T-cell (primary cell): ENCODE results near the gene PCNX3. TPM values are rescaled to one million over a fixed set of nuclear protein-coding genes. Genes with fewer than 3 reads are reported as not detected.

Experiments
- ATAC-seq, 4 experiments: fragments of 200-7000 bp in 3 of 4; fragments of 150-1000 bp in 1 of 4; cut with Tn5 transposase; replicated peaks in 1 of 4; 1 replicate in 3 of 4; 2 replicates in 1 of 4; pipeline ENCODE4 v1.10.0; 2021; ENCODE audit warnings: moderate library complexity in 3 of 4, mild to moderate bottlenecking in 2 of 4, moderate number of reproducible peaks in 1 of 4
- CTCF ChIA-PET, 2 donors: fragments of 300-600 bp; sonication (Branson Sonifier 250); formaldehyde crosslinking; loops; one replicate each; lab custom pipeline; 2022; ENCODE audit warnings: antibody characterized with exemption in 2 of 2; lab: Charles Lee
- POLR2A ChIA-PET, 2 donors: fragments of 300-600 bp; sonication (Branson Sonifier 250); formaldehyde crosslinking; loops; one replicate each; lab custom pipeline; 2022; ENCODE audit warnings: antibody characterized with exemption in 2 of 2; lab: Charles Lee
- DNase-seq, 35 experiments: peaks; one replicate each; pipeline versions ENCODE4 v3.0.0 to v3.0.0-alpha.2; 2013 to 2023
- H3K27ac ChIP-seq: one replicate; pipeline ENCODE4 v1.5.1; 2013; ENCODE audit warnings: low read length
- H3K27me3 ChIP-seq, 2 experiments: replicated peaks in 1 of 2; 1 replicate in 1 of 2; 2 replicates in 1 of 2; pipeline versions ENCODE4 v1.6.1 to v1.7.0; 2013; ENCODE audit warnings: low read length in 1 of 2, mixed read lengths in 1 of 2; ENCODE audit not compliant: control insufficient read depth in 2 of 2, insufficient read depth in 2 of 2; ENCODE audit errors: extremely low read depth in 1 of 2
- H3K36me3 ChIP-seq, 2 donors: 1 replicate in 1 of 2; 2 replicates in 1 of 2; pipeline versions ENCODE4 v1.6.1 to v1.7.0; 2013; ENCODE audit warnings: low read length in 1 of 2; ENCODE audit not compliant: control insufficient read depth in 2 of 2, insufficient read depth in 1 of 2; ENCODE audit errors: extremely low read depth in 1 of 2
- H3K4me1 ChIP-seq, 2 experiments: 1 replicate in 1 of 2; 2 replicates in 1 of 2; pipeline versions ENCODE4 v1.6.1 to v1.7.0; 2013; ENCODE audit warnings: low read length in 2 of 2, mixed read lengths in 1 of 2; ENCODE audit not compliant: insufficient read depth in 2 of 2, control insufficient read depth in 1 of 2; ENCODE audit errors: extremely low read depth in 1 of 2
- H3K4me3 ChIP-seq, 2 donors: 1 replicate in 1 of 2; 2 replicates in 1 of 2; pipeline versions ENCODE4 v1.5.1 to v1.7.0; 2013; ENCODE audit warnings: mild to moderate bottlenecking in 2 of 2, low read length in 1 of 2, moderate library complexity in 1 of 2; ENCODE audit not compliant: control insufficient read depth in 1 of 2; ENCODE audit errors: extremely low read depth in 1 of 2
- H3K9me3 ChIP-seq: 2 replicates; pipeline ENCODE4 v1.7.0; 2013
- H3K27ac Mint-ChIP-seq, 2 donors: one replicate each; pipeline ENCODE4 v1.8.0; 2020 to 2021; ENCODE audit warnings: mild to moderate bottlenecking in 2 of 2, mixed read lengths in 2 of 2
- H3K27me3 Mint-ChIP-seq, 2 donors: one replicate each; pipeline ENCODE4 v1.8.0; 2021 to 2022; ENCODE audit warnings: mixed read lengths in 2 of 2
- H3K36me3 Mint-ChIP-seq: one replicate; pipeline ENCODE4 v1.8.0; 2021; ENCODE audit warnings: mixed read lengths
- H3K4me1 Mint-ChIP-seq, 3 donors: one replicate each; pipeline ENCODE4 v1.8.0; 2020 to 2022; ENCODE audit warnings: mixed read lengths in 3 of 3, mild to moderate bottlenecking in 1 of 3
- H3K4me3 Mint-ChIP-seq, 3 donors: one replicate each; pipeline ENCODE4 v1.8.0; 2020 to 2022; ENCODE audit warnings: mild to moderate bottlenecking in 3 of 3, mixed read lengths in 3 of 3, moderate library complexity in 3 of 3
- H3K9me3 Mint-ChIP-seq, 3 donors: one replicate each; pipeline ENCODE4 v1.8.0; 2020 to 2022; ENCODE audit warnings: mixed read lengths in 3 of 3
- WGBS: methylation state at CpG from one replicate; pipeline ENCODE4 v1.1.5; 2013; ENCODE audit warnings: missing lambda C conversion rate; ENCODE audit not compliant: insufficient coverage; 5-methylcytosine and 5-hydroxymethylcytosine counted together
- total RNA-seq, 35 experiments: library from RNA in 6 of 35; stranded (reverse) in 6 of 35; fragments of 120-200 nt in 1 of 35; gene quantifications; one replicate each; pipeline versions ENCODE4 v1.2.1 to v1.2.4 and lab custom pipeline; 2013 to 2026

Gene PCNX3
- total RNA-seq, 5 donors from 2014 or later (not counting 1 experiment from before 2014, with no cell fraction given), result 54.2 to 74.7 (median 66.8) TPM

DNA sequence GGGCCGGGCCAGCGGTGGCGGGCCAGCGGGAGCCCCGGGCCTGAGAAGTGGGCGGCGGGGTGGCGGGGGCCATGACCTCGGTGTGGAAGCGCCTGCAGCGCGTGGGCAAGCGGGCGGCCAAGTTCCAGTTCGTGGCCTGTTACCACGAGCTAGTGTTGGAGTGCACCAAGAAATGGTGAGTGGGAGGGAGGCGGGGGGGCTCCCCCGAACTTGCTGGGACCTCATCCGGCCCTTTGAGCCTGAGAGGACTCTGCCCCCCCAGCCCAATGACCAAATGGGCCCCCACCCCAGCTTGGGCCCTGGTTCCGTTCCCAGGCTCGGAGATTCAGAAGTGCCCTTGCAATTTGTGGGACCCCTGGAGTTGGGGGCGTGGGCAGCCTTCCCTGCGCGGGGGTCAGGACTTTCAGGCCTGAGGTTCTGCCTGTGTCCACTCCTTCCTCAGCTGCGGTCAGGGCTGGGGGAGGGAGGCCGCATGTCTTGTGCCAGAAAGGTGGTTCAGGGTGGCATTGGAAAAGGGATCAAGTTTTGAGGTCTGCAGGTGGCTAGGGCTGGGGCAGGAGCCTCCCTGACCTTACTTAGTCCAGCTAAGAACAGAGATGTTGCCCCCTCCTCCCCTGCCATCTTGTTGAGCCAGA lies 39.2 kb upstream of the PCNX3 start:
- peak overlapping the region; percentile 86 for H3K27ac Mint-ChIP-seq
- H3K36me3 Mint-ChIP-seq, result peaks cover 12% of the 10 kb centered on the region
- peaks cover 48 to 58% (median 51%) of the 10 kb centered on the region in 3 donors for H3K4me1 Mint-ChIP-seq
- peak overlapping the region; percentile 43 for H3K27ac ChIP-seq
- H3K36me3 ChIP-seq, result peaks cover 10 to 27% of the 10 kb centered on the region in 2 donors
- H3K9me3 Mint-ChIP-seq, result no peaks in the 10 kb centered on the region
- ATAC-seq (peak in 1 of 4 experiments; percentile 0), DNase-seq (no peak)
- H3K4me1 ChIP-seq, result peaks cover 25 to 68% of the 10 kb centered on the region in 2 experiments
- ChIA-PET POLR2A (interaction anchor here (0.5 to 0.7 kb wide), 2 partner anchors 10 to 30 kb away, joined by 3 to 4 read pairs; no protein-coding TSS in a partner anchor), CTCF (interaction anchor here (0.5 to 1.8 kb wide), 8 partner anchors 10 to 69 kb away, joined by 3 to 7 read pairs (median 4); partner anchors contain the start of gene PCNX3 (in 1 of the 2))
- WGBS, result 2% methylated on average over 21 of the region's 26 CpGs
- no peaks in the 10 kb centered on the region for H3K9me3 ChIP-seq
- no peaks in the 10 kb centered on the region for H3K27me3 ChIP-seq
- peak overlapping the region; percentile 80 to 98 (median 84) for H3K4me3 Mint-ChIP-seq
- H3K27me3 Mint-ChIP-seq, result no peaks in the 10 kb centered on the region
- peak overlapping the region; percentile 73 to 78 for H3K4me3 ChIP-seq

DNA sequence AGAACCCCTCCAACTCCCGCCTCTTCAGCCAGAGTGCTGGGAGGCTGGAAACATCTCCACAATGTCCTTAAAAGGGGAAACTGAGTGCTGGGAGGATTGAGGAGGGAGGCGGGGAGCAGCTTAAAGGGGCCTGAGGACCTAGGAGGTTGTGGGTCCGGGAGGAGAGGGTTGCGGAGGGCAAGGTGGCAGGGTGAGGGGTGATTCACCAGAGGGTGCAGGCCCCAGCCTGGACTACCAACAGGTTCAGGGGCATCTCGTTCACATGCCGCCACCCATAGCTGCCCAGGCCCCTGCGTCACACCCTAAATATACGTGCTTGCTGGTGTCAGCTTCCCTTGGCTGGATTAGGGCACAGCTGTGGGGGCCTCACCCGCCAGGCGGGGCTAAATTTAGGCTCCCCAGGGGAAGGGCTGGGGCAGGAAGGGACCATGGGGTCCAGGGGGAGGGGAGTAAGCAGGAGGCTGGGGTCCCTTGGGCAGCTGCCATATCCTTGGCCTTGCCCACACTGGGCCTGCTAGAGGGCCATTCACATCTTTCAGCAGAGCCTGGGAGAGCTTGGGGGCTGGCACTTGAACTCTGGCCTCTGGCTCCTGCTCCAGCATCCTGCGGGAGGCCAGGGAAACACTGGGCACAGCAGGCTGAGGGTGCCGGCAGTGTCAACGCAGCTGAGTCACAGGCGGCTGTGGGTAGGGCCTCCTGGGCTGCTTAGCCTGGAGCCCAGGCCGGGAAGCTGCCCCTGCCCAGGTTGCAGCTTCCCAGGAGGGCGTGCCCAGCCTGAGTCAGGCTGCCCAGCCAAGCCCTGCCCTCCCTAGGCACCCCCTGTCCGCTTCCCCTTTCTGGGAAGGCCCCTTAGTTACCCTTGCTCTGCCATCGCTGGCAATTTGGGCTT lies 38.5 kb upstream of the PCNX3 start:
- peaks cover 10 to 34% of the 10 kb centered on the region in 2 donors for H3K36me3 ChIP-seq
- ATAC-seq, result no peak
- peaks cover 41 to 50% (median 45%) of the 10 kb centered on the region in 3 donors for H3K4me1 Mint-ChIP-seq
- peak in 6 of 35 experiments; percentile 22 to 52 (median 35) for DNase-seq
- no peaks in the 10 kb centered on the region for H3K27me3 ChIP-seq
- H3K36me3 Mint-ChIP-seq, result peaks cover 12% of the 10 kb centered on the region
- WGBS, result 27% methylated on average over 16 of the region's 18 CpGs
- H3K27ac Mint-ChIP-seq, result peak overlapping the region; percentile 86 to 88
- peak overlapping the region; percentile 43 for H3K27ac ChIP-seq
- peak overlapping the region; percentile 80 to 98 (median 84) for H3K4me3 Mint-ChIP-seq
- POLR2A ChIA-PET, result interaction anchor here in 1 of 2 donors (0.6 kb wide), 1 partner anchor 10 kb away, joined by 7 read pairs; no protein-coding TSS in a partner anchor
- no peaks in the 10 kb centered on the region for H3K9me3 Mint-ChIP-seq
- H3K4me1 ChIP-seq, result peaks cover 17 to 61% of the 10 kb centered on the region in 2 experiments
- CTCF ChIA-PET, result interaction anchor here (0.5 to 1.8 kb wide), 6 partner anchors 11 to 70 kb away, joined by 3 to 6 read pairs (median 4); no protein-coding TSS in a partner anchor
- no peaks in the 10 kb centered on the region for H3K27me3 Mint-ChIP-seq
- H3K9me3 ChIP-seq, result no peaks in the 10 kb centered on the region
- peak overlapping the region; percentile 73 to 78 for H3K4me3 ChIP-seq

DNA sequence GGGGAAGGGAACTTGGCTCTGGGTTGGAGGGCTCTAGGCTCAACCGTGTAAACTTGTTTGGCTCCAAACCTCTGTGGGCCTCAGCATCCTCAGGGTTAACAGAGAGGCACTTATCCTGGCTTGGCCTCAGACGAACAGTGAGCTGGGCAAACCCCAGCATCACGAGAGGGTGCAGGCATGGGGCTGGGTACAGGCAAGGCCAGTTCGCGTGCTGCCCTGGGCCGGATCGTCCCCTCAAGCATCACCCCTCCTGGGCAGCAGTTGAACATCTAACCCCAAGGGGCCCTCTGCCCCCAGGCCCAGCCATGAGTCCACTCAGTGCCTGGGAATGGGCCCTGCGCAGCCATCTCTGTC lies 37.8 kb upstream of the PCNX3 start:
- H3K27ac Mint-ChIP-seq, result peak overlapping the region; percentile 76 to 88
- no peaks in the 10 kb centered on the region for H3K9me3 Mint-ChIP-seq
- H3K4me3 Mint-ChIP-seq, result peak overlapping the region; percentile 26 to 98 (median 60)
- WGBS, result 67% methylated on average over 8 of the region's 8 CpGs
- DNase-seq, result no peak
- ChIA-PET POLR2A (no interaction called here), CTCF (interaction anchor here in 1 of 2 donors (0.5 to 1.8 kb wide), 3 partner anchors 10 to 58 kb away, joined by 4 to 6 read pairs (median 4); no protein-coding TSS in a partner anchor)
- Histone ChIP-seq H3K4me1 (peaks cover 17 to 58% of the 10 kb centered on the region in 2 experiments), H3K9me3 (no peaks in the 10 kb centered on the region), H3K27ac (peak overlapping the region; percentile 43), H3K4me3 (peak overlapping the region; percentile 73 to 78), H3K27me3 (no peaks in the 10 kb centered on the region), H3K36me3 (peaks cover 10 to 40% of the 10 kb centered on the region in 2 donors)
- peaks cover 12% of the 10 kb centered on the region for H3K36me3 Mint-ChIP-seq
- H3K27me3 Mint-ChIP-seq, result no peaks in the 10 kb centered on the region
- no peak for ATAC-seq
- peaks cover 39 to 48% (median 46%) of the 10 kb centered on the region in 3 donors for H3K4me1 Mint-ChIP-seq

DNA sequence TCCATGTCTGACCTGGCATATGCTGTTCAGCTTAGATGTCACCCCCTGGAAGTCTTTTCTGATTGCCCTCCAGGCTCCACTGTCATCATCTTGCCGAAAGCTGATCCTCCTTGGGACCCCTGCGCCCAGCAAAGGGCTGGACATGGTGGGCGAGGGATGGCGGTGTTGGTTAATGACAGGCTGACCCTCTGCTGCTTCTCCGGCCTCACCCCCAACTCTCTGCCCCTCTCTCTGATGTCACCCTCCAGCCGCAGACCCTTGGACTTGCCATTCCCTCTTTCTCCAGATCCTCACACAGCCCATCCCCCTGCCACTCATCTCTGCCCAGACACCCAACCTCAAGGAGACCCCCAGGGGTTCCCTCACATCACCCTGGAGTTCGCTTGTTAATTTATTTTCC lies 37.4 kb upstream of the PCNX3 start:
- no peaks in the 10 kb centered on the region for H3K27me3 Mint-ChIP-seq
- no peaks in the 10 kb centered on the region for H3K9me3 Mint-ChIP-seq
- ChIA-PET CTCF (interaction anchor here in 1 of 2 donors (0.5 to 1.8 kb wide), 3 partner anchors 10 to 58 kb away, joined by 4 to 6 read pairs (median 4); no protein-coding TSS in a partner anchor), POLR2A (no interaction called here)
- peak overlapping the region; percentile 41 to 98 (median 61) for H3K4me3 Mint-ChIP-seq
- no peak overlapping the region for H3K27ac ChIP-seq
- ATAC-seq, result no peak
- H3K4me1 Mint-ChIP-seq, result peaks cover 37 to 47% (median 46%) of the 10 kb centered on the region in 3 donors
- H3K27me3 ChIP-seq, result no peaks in the 10 kb centered on the region
- peaks cover 10 to 42% of the 10 kb centered on the region in 2 donors for H3K36me3 ChIP-seq
- 95% methylated on average over 7 of the region's 7 CpGs for WGBS
- peaks cover 17 to 55% of the 10 kb centered on the region in 2 experiments for H3K4me1 ChIP-seq
- H3K9me3 ChIP-seq, result no peaks in the 10 kb centered on the region
- peak overlapping the region; percentile 76 to 88 for H3K27ac Mint-ChIP-seq
- peaks cover 15% of the 10 kb centered on the region for H3K36me3 Mint-ChIP-seq
- no peak for DNase-seq
- H3K4me3 ChIP-seq, result peak overlapping the region in 1 of 2 donors; percentile 78

DNA sequence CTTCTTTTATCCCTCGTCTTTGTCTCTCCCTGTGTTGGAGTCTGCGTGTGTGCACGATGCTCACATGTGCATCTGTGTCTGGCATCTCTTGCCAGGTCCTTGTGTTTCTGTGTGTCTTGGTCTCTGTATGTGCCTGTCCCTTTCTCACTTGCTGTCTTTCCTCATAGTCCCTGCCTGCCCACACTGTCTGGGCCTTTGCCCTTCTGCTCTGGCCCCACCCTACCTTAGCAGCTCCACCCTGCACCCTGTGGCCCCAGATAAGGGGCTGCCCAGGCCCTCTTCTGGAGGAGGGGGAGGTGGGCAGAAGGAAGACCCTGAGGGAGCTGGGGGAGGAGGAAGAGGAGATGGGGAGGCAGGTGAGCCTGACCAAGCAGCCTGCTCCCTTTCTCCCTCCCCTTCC lies 36.9 kb upstream of the PCNX3 start:
- WGBS, result 80% methylated on average over 2 of the region's 3 CpGs
- DNase-seq (no peak), ATAC-seq (no peak)
- peaks cover 18% of the 10 kb centered on the region for H3K36me3 Mint-ChIP-seq
- no peaks in the 10 kb centered on the region for H3K9me3 Mint-ChIP-seq
- H3K4me3 Mint-ChIP-seq, result peak overlapping the region; percentile 41 to 98 (median 61)
- no peaks in the 10 kb centered on the region for H3K9me3 ChIP-seq
- H3K27me3 ChIP-seq, result no peaks in the 10 kb centered on the region
- ChIA-PET POLR2A (no interaction called here), CTCF (no interaction called here)
- H3K4me1 ChIP-seq, result peaks cover 14 to 50% of the 10 kb centered on the region in 2 experiments
- no peaks in the 10 kb centered on the region for H3K27me3 Mint-ChIP-seq
- H3K4me1 Mint-ChIP-seq, result peaks cover 37 to 46% (median 44%) of the 10 kb centered on the region in 3 donors
- H3K27ac ChIP-seq, result no peak overlapping the region
- H3K27ac Mint-ChIP-seq, result peak overlapping the region; percentile 76 to 88
- H3K36me3 ChIP-seq, result peaks cover 13 to 45% of the 10 kb centered on the region in 2 donors
- no peak overlapping the region for H3K4me3 ChIP-seq

DNA sequence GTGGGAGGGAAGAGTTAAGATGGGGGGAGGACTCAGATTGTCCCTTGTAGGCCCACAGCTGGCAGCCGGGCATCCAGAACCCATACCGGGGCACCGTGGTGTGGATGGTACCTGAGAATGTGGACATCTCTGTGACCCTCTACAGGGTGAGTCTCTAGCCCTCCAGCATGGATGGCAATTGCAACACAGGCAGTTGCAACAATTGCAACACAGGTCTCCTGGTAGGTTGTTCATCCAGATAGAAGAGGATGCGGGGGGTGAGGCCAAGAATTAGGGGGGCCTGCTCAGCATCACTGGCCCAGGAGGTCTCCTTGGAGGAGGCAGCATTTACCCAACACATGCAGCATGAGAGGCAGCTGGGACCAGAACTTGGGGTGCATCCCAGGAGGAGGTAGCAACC lies 36.3 kb upstream of the PCNX3 start:
- H3K27me3 Mint-ChIP-seq, result no peaks in the 10 kb centered on the region
- no peak overlapping the region for H3K4me3 Mint-ChIP-seq
- no CpG with 5 or more reads among the region's 4 CpGs for WGBS
- no peaks in the 10 kb centered on the region for H3K9me3 Mint-ChIP-seq
- peak overlapping the region; percentile 43 to 61 for H3K27ac Mint-ChIP-seq
- ATAC-seq, result no peak
- no peaks in the 10 kb centered on the region for H3K9me3 ChIP-seq
- H3K4me3 ChIP-seq, result no peak overlapping the region
- peaks cover 21% of the 10 kb centered on the region for H3K36me3 Mint-ChIP-seq
- H3K27ac ChIP-seq, result no peak overlapping the region
- H3K36me3 ChIP-seq, result peaks cover 14 to 50% of the 10 kb centered on the region in 2 donors
- ChIA-PET CTCF (no interaction called here), POLR2A (interaction anchor here in 1 of 2 donors (0.5 kb wide), 1 partner anchor 222 kb away, joined by 3 read pairs; no protein-coding TSS in a partner anchor)
- no peak for DNase-seq
- no peaks in the 10 kb centered on the region for H3K27me3 ChIP-seq
- peaks cover 34 to 42% (median 41%) of the 10 kb centered on the region in 3 donors for H3K4me1 Mint-ChIP-seq
- peaks cover 14 to 46% of the 10 kb centered on the region in 2 experiments for H3K4me1 ChIP-seq
